ENCODE data around the gene OR2L2. TPM values are rescaled to one million over a fixed set of nuclear protein-coding genes. Genes with fewer than 3 reads are reported as not detected.

Gene OR2L2
- total RNA-seq, 1 experiment from 2014 or later, result not detected

- Histone ChIP-seq H3K4me1 (ENCODE audit: control insufficient read depth in 1 of 2, insufficient read depth in 2 of 2, low read length in 2 of 2) (no peaks in the 10 kb centered on the region), H2AFZ (ENCODE audit: low read depth, low read length, poor library complexity, severe bottlenecking) (no peak within 1 kb of the TSS), H4K20me1 (ENCODE audit: insufficient read depth) (no peaks in the 10 kb centered on the region), H3K27me3 (ENCODE audit: insufficient read depth, low read length) (no peaks in the 10 kb centered on the region), H3K36me3 (ENCODE audit: control insufficient read depth in 1 of 2, insufficient read depth in 2 of 2, low read length in 2 of 2) (no peaks in the 10 kb centered on the region), H3K9me3 (ENCODE audit: control insufficient read depth in 1 of 2, insufficient read depth in 1 of 2, low read depth in 1 of 2, low read length in 2 of 2) (peaks cover 4% of the 10 kb centered on the region in 2 experiments; a peak in 2 of 4 replicates), H3K27ac (ENCODE audit: low read depth, low read length) (no peak within 1 kb of the TSS), H3K79me2 (ENCODE audit: insufficient read depth, low read length) (no peaks in the 10 kb centered on the region), H3K4me3 (replicated peaks in 1 of 2; ENCODE audit: low read depth in 1 of 2, low read length in 2 of 2) (no peak within 1 kb of the TSS), H3K9me2 (ENCODE audit: insufficient read depth) (no peaks in the 10 kb centered on the region), H3K9ac (ENCODE audit: low read length) (no peak within 1 kb of the TSS), H3K4me2 (ENCODE audit: low read length) (no peak within 1 kb of the TSS)
- ATAC-seq (no peak), DNase-seq (ENCODE audit: low read depth, low spot score) (no peak)
- no peak for TF ChIP-seq ELF1 (IDR thresholded peaks at IDR 0.05; ENCODE audit: borderline replicate concordance, low read depth)
- TF ChIP-seq SIN3A (IDR thresholded peaks at IDR 0.05; ENCODE audit: low read depth), result no peak
- TF ChIP-seq EGR1 (IDR thresholded peaks at IDR 0.05; ENCODE audit: low read depth), result no peak
- TF ChIP-seq ZFX (IDR thresholded peaks at IDR 0.05), result no peak
- TF ChIP-seq REST (IDR thresholded peaks at IDR 0.05; ENCODE audit: low read depth), result no peak
- TF ChIP-seq CTCF (IDR thresholded peaks at IDR 0.05 in 2 of 3, conservative IDR thresholded peaks at IDR 0.05 in 1 of 3; ENCODE audit: borderline replicate concordance in 1 of 3, insufficient read depth in 1 of 3, low read depth in 2 of 3, low read length in 2 of 3), result no peak
- TF ChIP-seq, protein P1, sequence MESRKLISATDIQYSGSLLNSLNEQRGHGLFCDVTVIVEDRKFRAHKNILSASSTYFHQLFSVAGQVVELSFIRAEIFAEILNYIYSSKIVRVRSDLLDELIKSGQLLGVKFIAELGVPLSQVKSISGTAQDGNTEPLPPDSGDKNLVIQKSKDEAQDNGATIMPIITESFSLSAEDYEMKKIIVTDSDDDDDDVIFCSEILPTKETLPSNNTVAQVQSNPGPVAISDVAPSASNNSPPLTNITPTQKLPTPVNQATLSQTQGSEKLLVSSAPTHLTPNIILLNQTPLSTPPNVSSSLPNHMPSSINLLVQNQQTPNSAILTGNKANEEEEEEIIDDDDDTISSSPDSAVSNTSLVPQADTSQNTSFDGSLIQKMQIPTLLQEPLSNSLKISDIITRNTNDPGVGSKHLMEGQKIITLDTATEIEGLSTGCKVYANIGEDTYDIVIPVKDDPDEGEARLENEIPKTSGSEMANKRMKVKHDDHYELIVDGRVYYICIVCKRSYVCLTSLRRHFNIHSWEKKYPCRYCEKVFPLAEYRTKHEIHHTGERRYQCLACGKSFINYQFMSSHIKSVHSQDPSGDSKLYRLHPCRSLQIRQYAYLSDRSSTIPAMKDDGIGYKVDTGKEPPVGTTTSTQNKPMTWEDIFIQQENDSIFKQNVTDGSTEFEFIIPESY (IDR thresholded peaks at IDR 0.05; ENCODE audit: extremely low read depth, insufficient replicate concordance, low read length), result no peak
- no peak for TF ChIP-seq YY1 (IDR thresholded peaks at IDR 0.05; ENCODE audit: extremely low read depth, insufficient replicate concordance, low read depth, low read length)
- TF ChIP-seq SP1 (IDR thresholded peaks at IDR 0.05; ENCODE audit: low read depth), result no peak
- no peak for TF ChIP-seq JUND (IDR thresholded peaks at IDR 0.05)
- TF ChIP-seq, protein P2, sequence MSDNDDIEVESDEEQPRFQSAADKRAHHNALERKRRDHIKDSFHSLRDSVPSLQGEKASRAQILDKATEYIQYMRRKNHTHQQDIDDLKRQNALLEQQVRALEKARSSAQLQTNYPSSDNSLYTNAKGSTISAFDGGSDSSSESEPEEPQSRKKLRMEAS (IDR thresholded peaks at IDR 0.05), result no peak
- no peak for TF ChIP-seq FOSL1 (IDR thresholded peaks at IDR 0.05; ENCODE audit: low read depth)
- TF ChIP-seq ATF3 (IDR thresholded peaks at IDR 0.05), result no peak
- no peak for TF ChIP-seq EZH2 (IDR thresholded peaks at IDR 0.05)
- ChIA-PET CTCF (no interaction called here), POLR2A (no interaction called here), RAD21 (ENCODE audit: low non-redundant PET in 1 of 2, low total read pairs in 2 of 2, uncharacterized antibody in 2 of 2, unreplicated experiment in 2 of 2) (no interaction called here)
- intact Hi-C loops (cut with micrococcal nuclease), result no loop called here
- BruUV-seq (replicated peaks), result no TSS peak
Observed at GRCh38 chr1:248013229-248013710, 16.6 kb upstream of the OR2L2 start, which contains the start of gene OR2L5. TSS of gene OR2L5 (plus strand) at chr1:248013660. CDS start at chr1:248021948, 8,288 bp downstream.
